Fibroblast of lung (primary cell): ENCODE data around the gene YTHDC2. TPM values are rescaled to one million over a fixed set of nuclear protein-coding genes. Genes with fewer than 3 reads are reported as not detected.

Experiments
- DNase-seq, 2 donors: peaks; one replicate each; pipeline versions ENCODE4 v3.0.0 to v3.0.0-alpha.2; 2010; ENCODE audit warnings: low read depth in 2 of 2
- H2AFZ ChIP-seq: 2 replicates; pipeline ENCODE4 v1.5.1; 2012; ENCODE audit warnings: low read length, control low read depth, inconsistent platforms
- H3K27ac ChIP-seq: 2 replicates; pipeline ENCODE4 v1.5.1; 2011; ENCODE audit warnings: low read length, control low read depth; ENCODE audit not compliant: insufficient read depth
- H3K27me3 ChIP-seq: 2 replicates; pipeline ENCODE4 v1.5.1; 2011; ENCODE audit warnings: mild to moderate bottlenecking, low read length; ENCODE audit not compliant: control insufficient read depth, insufficient read depth
- H3K36me3 ChIP-seq: 2 replicates; pipeline ENCODE4 v1.5.1; 2011; ENCODE audit warnings: low read length; ENCODE audit not compliant: control insufficient read depth, insufficient read depth
- H3K4me1 ChIP-seq: 2 replicates; pipeline ENCODE4 v1.5.1; 2011; ENCODE audit warnings: low read length; ENCODE audit not compliant: control insufficient read depth, insufficient read depth; ENCODE audit errors: extremely low read depth
- H3K4me2 ChIP-seq: 2 replicates; pipeline ENCODE4 v1.5.1; 2011; ENCODE audit warnings: low read length, control low read depth; ENCODE audit not compliant: insufficient read depth; ENCODE audit errors: extremely low read depth
- H3K4me3 ChIP-seq, 4 experiments: fragments of 200-600 bp in 1 of 4; sonication (generic) in 1 of 4; replicated peaks in 1 of 4; 2 replicates each; pipeline ENCODE4 v1.5.1; 2011 to 2016; ENCODE audit warnings: low read length in 4 of 4, low read depth in 3 of 4, mild to moderate bottlenecking in 3 of 4, control low read depth in 2 of 4, inconsistent platforms in 1 of 4, mixed read lengths in 1 of 4; ENCODE audit not compliant: insufficient read depth in 1 of 4; ENCODE audit errors: control extremely low read depth in 1 of 4
- H3K79me2 ChIP-seq: 2 replicates; pipeline ENCODE4 v1.5.1; 2012; ENCODE audit warnings: mild to moderate bottlenecking, low read length, inconsistent platforms; ENCODE audit not compliant: control insufficient read depth, insufficient read depth
- H3K9ac ChIP-seq: 2 replicates; pipeline ENCODE4 v1.5.1; 2011; ENCODE audit warnings: mild to moderate bottlenecking, low read length, control low read depth; ENCODE audit not compliant: insufficient read depth
- H3K9me3 ChIP-seq: 2 replicates; pipeline ENCODE4 v1.5.1; 2012; ENCODE audit warnings: low read depth, low read length; ENCODE audit not compliant: control insufficient read depth, insufficient read depth
- H4K20me1 ChIP-seq: 2 replicates; pipeline ENCODE4 v1.5.1; 2011; ENCODE audit warnings: low read length; ENCODE audit not compliant: control insufficient read depth, insufficient read depth; ENCODE audit errors: extremely low read depth
- EZH2 ChIP-seq: IDR thresholded peaks from 2 replicates; pipeline ENCODE4 v1.5.1; 2012; ENCODE audit warnings: low read length, control low read depth, mild to moderate bottlenecking; ENCODE audit errors: missing control alignments
- polyA plus RNA-seq, 2 donors: library from polyadenylated mRNA; depleted of rRNA in 1 of 2; stranded (reverse) in 1 of 2; unstranded in 1 of 2; fragments of >200 nt; gene quantifications; 2 replicates each; pipeline ENCODE4 v1.2.1, GENCODE V29; 2011 to 2012; ENCODE audit warnings: missing spikeins in 1 of 2
- total RNA-seq: library from RNA; depleted of rRNA; stranded (reverse); fragments of >200 nt; gene quantifications from 2 replicates; pipeline ENCODE4 v1.2.1, GENCODE V29; 2014
- TF ChIP-seq, protein P1 (sequence below), 2 donors: IDR thresholded peaks in 1 of 2; conservative IDR thresholded peaks in 1 of 2; 1 replicate in 1 of 2; 2 replicates in 1 of 2; pipeline ENCODE4 v1.5.1; 2011 to 2012; ENCODE audit warnings: low read length in 2 of 2, control low read depth in 1 of 2, inconsistent platforms in 1 of 2, low read depth in 1 of 2, mild to moderate bottlenecking in 1 of 2

Gene YTHDC2
- total and polyA plus RNA-seq, 2 donors (not counting 1 experiment from before 2014, with no cell fraction given), result 8.3 to 32.7 TPM

GRCh38 chr5:113612060-113612496 is 98.6 kb downstream of the YTHDC2 start:
- H3K4me2 ChIP-seq, result no peak overlapping the region
- TF ChIP-seq, protein P1, sequence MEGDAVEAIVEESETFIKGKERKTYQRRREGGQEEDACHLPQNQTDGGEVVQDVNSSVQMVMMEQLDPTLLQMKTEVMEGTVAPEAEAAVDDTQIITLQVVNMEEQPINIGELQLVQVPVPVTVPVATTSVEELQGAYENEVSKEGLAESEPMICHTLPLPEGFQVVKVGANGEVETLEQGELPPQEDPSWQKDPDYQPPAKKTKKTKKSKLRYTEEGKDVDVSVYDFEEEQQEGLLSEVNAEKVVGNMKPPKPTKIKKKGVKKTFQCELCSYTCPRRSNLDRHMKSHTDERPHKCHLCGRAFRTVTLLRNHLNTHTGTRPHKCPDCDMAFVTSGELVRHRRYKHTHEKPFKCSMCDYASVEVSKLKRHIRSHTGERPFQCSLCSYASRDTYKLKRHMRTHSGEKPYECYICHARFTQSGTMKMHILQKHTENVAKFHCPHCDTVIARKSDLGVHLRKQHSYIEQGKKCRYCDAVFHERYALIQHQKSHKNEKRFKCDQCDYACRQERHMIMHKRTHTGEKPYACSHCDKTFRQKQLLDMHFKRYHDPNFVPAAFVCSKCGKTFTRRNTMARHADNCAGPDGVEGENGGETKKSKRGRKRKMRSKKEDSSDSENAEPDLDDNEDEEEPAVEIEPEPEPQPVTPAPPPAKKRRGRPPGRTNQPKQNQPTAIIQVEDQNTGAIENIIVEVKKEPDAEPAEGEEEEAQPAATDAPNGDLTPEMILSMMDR (conservative IDR thresholded peaks at IDR 0.05 in 1 of 2, IDR thresholded peaks at IDR 0.05 in 1 of 2; ENCODE audit: low read depth in 1 of 2, low read length in 2 of 2), result peak in 1 of 2 donors; percentile 47
- no peak for TF ChIP-seq EZH2
- H3K9me3 ChIP-seq, result no peaks in the 10 kb centered on the region
- no peaks in the 10 kb centered on the region for H4K20me1 ChIP-seq
- H3K4me3 ChIP-seq, result no peak overlapping the region
- H3K9ac ChIP-seq, result no peak overlapping the region
- H3K27ac ChIP-seq, result no peak overlapping the region
- H3K36me3 ChIP-seq, result no peaks in the 10 kb centered on the region
- peak; percentile 33 to 57 for DNase-seq
- H2AFZ ChIP-seq, result no peak overlapping the region
- no peaks in the 10 kb centered on the region for H3K4me1 ChIP-seq
- no peaks in the 10 kb centered on the region for H3K27me3 ChIP-seq
- H3K79me2 ChIP-seq, result no peaks in the 10 kb centered on the region

DNA sequence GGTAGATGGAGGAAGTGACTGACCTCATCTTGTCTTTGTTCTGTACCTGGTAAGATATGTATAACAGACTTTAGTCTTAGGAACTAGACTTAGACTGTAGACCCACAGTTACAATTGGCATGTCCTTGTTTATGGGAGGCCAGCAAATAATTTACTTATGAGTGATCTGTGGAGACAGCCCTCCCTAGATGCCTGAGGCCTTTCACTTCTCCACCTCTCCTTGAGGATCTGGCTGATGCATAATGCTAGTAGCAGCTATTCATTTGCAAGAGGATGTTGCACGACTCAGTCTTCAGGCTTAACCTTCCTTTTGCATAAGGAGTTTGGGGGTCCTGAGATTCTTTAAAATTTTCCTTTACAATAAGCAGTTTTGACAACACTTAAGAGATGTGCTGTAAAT is 100.7 kb downstream of the YTHDC2 start:
- no peaks in the 10 kb centered on the region for H3K4me1 ChIP-seq
- no peaks in the 10 kb centered on the region for H3K9me3 ChIP-seq
- no peak overlapping the region for H3K9ac ChIP-seq
- no peaks in the 10 kb centered on the region for H3K36me3 ChIP-seq
- H3K27me3 ChIP-seq, result no peaks in the 10 kb centered on the region
- TF ChIP-seq, protein P1 (conservative IDR thresholded peaks at IDR 0.05 in 1 of 2, IDR thresholded peaks at IDR 0.05 in 1 of 2; ENCODE audit: low read depth in 1 of 2, low read length in 2 of 2), result no peak
- no peak for TF ChIP-seq EZH2
- no peak overlapping the region for H3K4me2 ChIP-seq
- no peaks in the 10 kb centered on the region for H3K79me2 ChIP-seq
- H3K27ac ChIP-seq, result no peak overlapping the region
- no peak overlapping the region for H2AFZ ChIP-seq
- no peaks in the 10 kb centered on the region for H4K20me1 ChIP-seq
- H3K4me3 ChIP-seq, result no peak overlapping the region
- DNase-seq, result no peak

DNA sequence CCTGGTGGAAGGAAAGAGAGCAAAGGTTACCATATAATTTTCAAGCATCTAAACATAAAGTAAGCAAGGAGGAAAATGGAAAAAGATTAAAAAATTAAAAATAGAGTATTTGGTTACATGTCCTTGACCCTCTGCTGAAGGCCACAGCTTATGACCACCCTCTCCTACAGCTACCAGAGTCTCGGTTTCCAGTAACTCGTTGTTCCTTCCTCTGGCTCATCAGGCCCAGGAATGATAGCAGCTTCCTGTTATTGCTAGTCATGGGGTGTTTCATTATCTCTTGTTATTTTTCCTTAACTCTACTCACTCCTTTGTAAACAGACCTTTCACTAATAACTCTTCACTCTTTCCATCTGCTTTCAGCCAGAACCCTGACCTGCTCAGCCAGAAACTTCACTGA is 102.2 kb downstream of the YTHDC2 start:
- Histone ChIP-seq H3K4me3 (no peak overlapping the region), H2AFZ (no peak overlapping the region), H3K27ac (no peak overlapping the region), H3K9me3 (no peaks in the 10 kb centered on the region), H3K27me3 (no peaks in the 10 kb centered on the region), H3K9ac (no peak overlapping the region), H3K36me3 (no peaks in the 10 kb centered on the region), H3K79me2 (no peaks in the 10 kb centered on the region), H4K20me1 (no peaks in the 10 kb centered on the region), H3K4me1 (no peaks in the 10 kb centered on the region), H3K4me2 (no peak overlapping the region)
- TF ChIP-seq, protein P1 (conservative IDR thresholded peaks at IDR 0.05 in 1 of 2, IDR thresholded peaks at IDR 0.05 in 1 of 2; ENCODE audit: low read depth in 1 of 2, low read length in 2 of 2), result no peak
- no peak for TF ChIP-seq EZH2
- peak in 1 of 2 donors; percentile 6 for DNase-seq
